GM12873 (cell line): Measurements from ENCODE around the gene CHST3.

Experiments used
- TF ChIP-seq, protein P1 (sequence below): IDR thresholded peaks from 2 replicates; pipeline ENCODE4 v1.5.1; 2012; ENCODE audit warnings: low read depth, mild to moderate bottlenecking, moderate library complexity, low read length, control low read depth; ENCODE audit not compliant: insufficient read depth; ENCODE audit errors: missing control alignments

CHST3 gene

DNA sequence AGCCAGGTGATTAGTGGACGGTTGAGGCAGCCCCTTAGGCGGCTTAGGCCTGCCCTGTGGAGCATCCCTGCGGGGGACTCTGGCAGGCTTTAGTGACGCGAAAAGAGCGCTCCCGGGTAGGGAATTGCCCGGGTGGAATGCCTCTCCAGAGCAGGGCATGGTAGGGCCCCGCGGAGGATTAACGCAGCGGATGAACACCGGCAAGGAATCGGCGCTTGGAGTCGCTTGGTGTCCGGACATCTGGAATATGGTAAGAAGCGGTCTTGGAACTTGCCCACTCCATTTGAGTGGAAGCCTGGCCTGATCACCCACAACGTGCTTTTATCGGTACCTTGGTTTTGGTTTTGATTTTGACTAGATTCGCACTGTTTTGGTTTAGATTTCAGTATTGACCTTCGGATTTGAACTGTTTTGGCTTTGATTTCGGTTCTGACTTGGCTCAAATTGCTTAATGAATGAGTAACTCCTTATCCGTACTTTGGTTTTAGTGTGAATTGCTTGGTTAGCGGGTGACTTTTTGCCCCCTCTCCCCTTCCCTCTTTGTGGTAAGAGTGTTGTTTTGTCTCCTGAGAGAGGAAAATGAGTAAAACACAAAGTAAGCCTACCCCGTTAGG lies 24.2 kb upstream of the CHST3 start:
- TF ChIP-seq, protein P1, sequence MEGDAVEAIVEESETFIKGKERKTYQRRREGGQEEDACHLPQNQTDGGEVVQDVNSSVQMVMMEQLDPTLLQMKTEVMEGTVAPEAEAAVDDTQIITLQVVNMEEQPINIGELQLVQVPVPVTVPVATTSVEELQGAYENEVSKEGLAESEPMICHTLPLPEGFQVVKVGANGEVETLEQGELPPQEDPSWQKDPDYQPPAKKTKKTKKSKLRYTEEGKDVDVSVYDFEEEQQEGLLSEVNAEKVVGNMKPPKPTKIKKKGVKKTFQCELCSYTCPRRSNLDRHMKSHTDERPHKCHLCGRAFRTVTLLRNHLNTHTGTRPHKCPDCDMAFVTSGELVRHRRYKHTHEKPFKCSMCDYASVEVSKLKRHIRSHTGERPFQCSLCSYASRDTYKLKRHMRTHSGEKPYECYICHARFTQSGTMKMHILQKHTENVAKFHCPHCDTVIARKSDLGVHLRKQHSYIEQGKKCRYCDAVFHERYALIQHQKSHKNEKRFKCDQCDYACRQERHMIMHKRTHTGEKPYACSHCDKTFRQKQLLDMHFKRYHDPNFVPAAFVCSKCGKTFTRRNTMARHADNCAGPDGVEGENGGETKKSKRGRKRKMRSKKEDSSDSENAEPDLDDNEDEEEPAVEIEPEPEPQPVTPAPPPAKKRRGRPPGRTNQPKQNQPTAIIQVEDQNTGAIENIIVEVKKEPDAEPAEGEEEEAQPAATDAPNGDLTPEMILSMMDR = no peak

DNA sequence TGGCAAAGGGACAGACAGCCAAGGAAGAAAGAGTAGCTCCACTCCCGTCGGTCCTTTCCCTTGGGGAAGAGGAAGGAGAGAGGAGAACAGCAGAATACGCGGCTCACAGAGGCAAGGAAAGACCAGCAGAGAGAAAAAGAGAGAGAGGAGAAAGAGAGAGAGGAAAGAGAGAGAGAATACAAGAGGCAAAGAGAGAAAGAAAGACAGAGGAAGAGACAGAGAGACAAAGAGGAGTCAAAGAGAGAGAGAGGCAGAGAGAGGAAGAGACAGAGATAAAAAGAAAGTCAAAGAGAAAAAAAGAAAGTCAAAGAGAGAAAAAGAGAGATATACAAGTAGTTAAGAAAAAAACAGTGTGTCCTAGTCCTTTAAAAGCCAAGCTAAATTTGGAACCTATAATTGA lies 23.4 kb upstream of the CHST3 start:
- TF ChIP-seq, protein P1 = no peak

DNA sequence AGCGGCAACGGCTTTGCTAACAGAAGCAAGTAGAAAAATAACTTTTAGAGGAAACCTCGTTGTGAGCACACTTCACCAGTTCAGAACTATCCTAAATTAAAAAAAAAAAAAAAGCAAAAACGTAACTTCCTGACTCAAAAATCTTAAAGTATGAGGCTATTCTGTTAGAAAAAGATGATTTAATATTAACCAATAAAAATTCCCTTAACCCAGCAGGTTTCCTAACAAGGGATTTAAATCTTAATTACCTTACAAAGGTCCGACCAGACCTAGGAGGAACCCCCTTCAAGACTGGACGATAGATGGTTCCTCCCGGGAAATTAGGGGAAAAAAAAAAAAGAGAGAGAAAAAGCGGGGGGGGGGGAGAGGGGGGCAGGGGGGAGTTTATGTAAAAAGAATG lies 22.9 kb upstream of the CHST3 start:
- TF ChIP-seq, protein P1 = no peak

DNA sequence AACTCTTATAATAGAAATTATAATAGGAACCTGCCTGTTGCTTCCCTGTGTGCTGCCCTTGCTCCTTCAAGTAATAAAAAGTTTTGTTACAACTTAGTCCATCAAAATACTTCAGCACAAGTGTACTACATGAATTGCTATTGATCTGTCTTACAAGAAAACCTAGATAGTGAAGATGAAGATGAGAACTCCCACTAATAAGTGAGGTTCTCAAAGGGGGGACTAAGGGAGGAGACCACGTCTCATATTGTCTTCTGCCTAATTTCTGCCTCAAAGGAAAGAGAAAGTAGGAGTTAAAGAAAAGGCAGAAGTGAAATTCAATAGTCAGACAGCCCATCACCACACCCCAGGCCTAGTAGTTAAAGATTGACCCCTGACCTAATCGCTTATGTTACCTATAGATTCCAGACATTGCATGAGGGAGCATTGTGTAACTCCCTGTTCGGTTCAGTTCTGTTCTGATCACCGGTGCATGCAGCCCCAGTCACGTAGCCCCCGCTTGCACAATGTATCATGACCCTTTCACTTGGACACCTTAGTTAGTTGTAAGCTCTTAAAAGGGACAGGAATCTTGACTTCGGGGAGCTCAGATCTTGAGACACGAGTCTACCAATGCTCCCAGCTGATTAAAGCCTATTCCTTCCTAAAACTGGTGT lies 18.2 kb upstream of the CHST3 start:
- TF ChIP-seq, protein P1 = no peak

DNA sequence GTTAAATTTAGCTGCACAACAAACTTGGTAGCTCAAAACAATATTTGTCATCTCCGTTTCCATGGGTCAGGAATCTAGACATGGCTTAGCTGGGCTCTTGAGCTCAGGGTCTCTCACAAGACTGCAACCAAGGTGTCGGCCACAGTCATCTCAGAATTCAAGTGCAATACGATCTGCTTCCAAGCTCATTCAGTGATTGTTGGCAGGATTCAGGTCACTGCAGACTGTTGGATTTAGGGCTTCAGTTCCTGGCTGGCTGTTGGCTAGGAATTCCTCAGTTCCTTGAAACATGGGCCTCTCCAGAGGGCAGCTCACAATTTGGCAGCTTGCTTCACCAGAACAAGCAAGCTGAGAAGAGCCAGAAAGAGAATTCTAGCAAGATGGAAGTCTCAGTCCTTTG lies 17.5 kb upstream of the CHST3 start:
- TF ChIP-seq, protein P1 = no peak

DNA sequence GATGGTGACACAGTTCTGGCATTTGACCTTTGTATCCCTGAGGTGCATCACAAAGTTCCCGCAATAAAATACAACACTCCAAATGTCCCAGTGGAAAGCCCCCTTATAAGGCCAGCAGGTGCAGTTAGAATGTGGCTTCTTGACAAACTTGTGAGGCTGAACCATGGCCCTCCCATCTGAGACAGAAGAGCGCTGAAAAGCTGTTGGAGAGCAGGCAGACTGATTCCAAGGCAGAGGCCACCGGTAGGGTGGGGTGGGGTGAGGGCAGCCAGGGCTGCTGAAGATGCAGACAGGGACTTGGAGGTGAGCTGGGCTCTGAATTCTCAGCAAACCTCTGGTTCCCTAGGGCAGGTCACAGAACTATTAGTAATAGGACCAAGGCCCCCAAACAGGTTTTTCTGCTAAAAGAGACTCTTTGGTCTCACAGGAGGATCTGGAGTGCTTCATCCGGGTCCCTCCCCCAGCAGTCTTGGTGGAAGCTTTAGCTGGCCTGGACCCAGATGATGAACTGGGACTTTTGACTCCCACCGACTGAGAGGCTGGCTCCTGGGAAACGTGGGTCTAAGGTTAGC lies 15.6 kb upstream of the CHST3 start:
- TF ChIP-seq, protein P1 = no peak

DNA sequence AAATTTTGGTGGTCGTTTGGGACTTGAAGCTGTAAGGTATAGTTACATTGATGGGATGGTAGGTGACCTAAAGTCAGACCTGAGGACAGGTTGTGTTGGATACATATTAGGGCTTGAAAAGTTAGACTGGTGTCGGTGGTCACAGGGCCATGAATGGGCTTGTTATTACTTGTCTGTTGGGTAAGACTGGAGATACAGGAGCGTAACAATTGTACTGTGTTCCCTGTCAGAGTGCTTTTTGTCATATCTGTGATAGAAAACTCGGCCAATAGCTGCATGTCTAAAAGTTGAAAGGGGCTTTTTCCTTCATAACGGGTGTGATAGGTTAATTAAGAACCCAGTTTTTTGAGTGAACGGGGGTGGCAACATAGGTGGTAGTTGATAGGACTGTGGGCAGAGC lies 13.5 kb upstream of the CHST3 start:
- TF ChIP-seq, protein P1 = no peak
